Fibroblast of lung (primary cell): ENCODE data around the gene WNT5B.

Source experiments
- CTCF ChIP-seq, 2 donors: IDR thresholded peaks in 1 of 2; conservative IDR thresholded peaks in 1 of 2; 1 replicate in 1 of 2; 2 replicates in 1 of 2; pipeline ENCODE4 v1.5.1; 2011 to 2012; ENCODE audit warnings: low read length in 2 of 2, control low read depth in 1 of 2, inconsistent platforms in 1 of 2, low read depth in 1 of 2, mild to moderate bottlenecking in 1 of 2
- EZH2 ChIP-seq: IDR thresholded peaks from 2 replicates; pipeline ENCODE4 v1.5.1; 2012; ENCODE audit warnings: low read length, control low read depth, mild to moderate bottlenecking; ENCODE audit errors: missing control alignments

- TF ChIP-seq EZH2 (no peak), CTCF (conservative IDR thresholded peaks at IDR 0.05 in 1 of 2, IDR thresholded peaks at IDR 0.05 in 1 of 2; ENCODE audit: low read depth in 1 of 2, low read length in 2 of 2) (no peak)
Observed at GRCh38 chr12:1651946-1652345, 22.9 kb downstream of the WNT5B start.
